ENCODE data around the gene CLSTN2.

GRCh38 chr3:140004271-140004670 is 69.3 kb downstream of the CLSTN2 start:
- TF ChIP-seq, protein P1, sequence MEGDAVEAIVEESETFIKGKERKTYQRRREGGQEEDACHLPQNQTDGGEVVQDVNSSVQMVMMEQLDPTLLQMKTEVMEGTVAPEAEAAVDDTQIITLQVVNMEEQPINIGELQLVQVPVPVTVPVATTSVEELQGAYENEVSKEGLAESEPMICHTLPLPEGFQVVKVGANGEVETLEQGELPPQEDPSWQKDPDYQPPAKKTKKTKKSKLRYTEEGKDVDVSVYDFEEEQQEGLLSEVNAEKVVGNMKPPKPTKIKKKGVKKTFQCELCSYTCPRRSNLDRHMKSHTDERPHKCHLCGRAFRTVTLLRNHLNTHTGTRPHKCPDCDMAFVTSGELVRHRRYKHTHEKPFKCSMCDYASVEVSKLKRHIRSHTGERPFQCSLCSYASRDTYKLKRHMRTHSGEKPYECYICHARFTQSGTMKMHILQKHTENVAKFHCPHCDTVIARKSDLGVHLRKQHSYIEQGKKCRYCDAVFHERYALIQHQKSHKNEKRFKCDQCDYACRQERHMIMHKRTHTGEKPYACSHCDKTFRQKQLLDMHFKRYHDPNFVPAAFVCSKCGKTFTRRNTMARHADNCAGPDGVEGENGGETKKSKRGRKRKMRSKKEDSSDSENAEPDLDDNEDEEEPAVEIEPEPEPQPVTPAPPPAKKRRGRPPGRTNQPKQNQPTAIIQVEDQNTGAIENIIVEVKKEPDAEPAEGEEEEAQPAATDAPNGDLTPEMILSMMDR (IDR thresholded peaks at IDR 0.05; ENCODE audit: poor library complexity) = no peak
- TF ChIP-seq EZH2 (IDR thresholded peaks at IDR 0.05; ENCODE audit: borderline replicate concordance) (no peak), EZH2phosphoT487 (IDR thresholded peaks at IDR 0.05; ENCODE audit: low read depth, severe bottlenecking, unreplicated experiment) (no peak)

Measured in hepatocyte (in vitro differentiated cells).